Brain microvascular endothelial cell (primary cell): ENCODE results near the gene FBXW8.

Experiments
- DNase-seq: peaks from one replicate; pipeline ENCODE4 v3.0.0-alpha.2; 2020
- H3K27ac ChIP-seq: fragments of 250-450 bp; sonication (Bioruptor Pico); 2 replicates; pipeline ENCODE4 v1.5.1; 2020; ENCODE audit warnings: mild to moderate bottlenecking, moderate library complexity
- H3K27me3 ChIP-seq: fragments of 250-450 bp; sonication (Bioruptor Pico); replicated peaks from 2 replicates; pipeline ENCODE4 v1.5.1; 2020; ENCODE audit warnings: mild to moderate bottlenecking
- H3K36me3 ChIP-seq: fragments of 250-450 bp; sonication (Bioruptor Pico); replicated peaks from 2 replicates; pipeline ENCODE4 v1.5.1; 2020; ENCODE audit warnings: mild to moderate bottlenecking
- H3K4me3 ChIP-seq: 2 replicates; pipeline ENCODE4 v1.5.1; 2011; ENCODE audit warnings: low read depth, mild to moderate bottlenecking, control low read depth, low read length, moderate library complexity
- in situ Hi-C: cut with HindIII; loops from 2 replicates; pipeline ENCODE4 v1.10.0; 2017; ENCODE audit warnings: low sequenced_read_pairs, low pct_ligation_motif_present
- TF ChIP-seq, protein P1 (sequence below): IDR thresholded peaks from 2 replicates; pipeline ENCODE4 v1.5.1; 2011; ENCODE audit warnings: low read depth, mild to moderate bottlenecking, moderate library complexity, low read length, control low read depth, inconsistent platforms; ENCODE audit errors: missing control alignments

The FBXW8 gene

DNA sequence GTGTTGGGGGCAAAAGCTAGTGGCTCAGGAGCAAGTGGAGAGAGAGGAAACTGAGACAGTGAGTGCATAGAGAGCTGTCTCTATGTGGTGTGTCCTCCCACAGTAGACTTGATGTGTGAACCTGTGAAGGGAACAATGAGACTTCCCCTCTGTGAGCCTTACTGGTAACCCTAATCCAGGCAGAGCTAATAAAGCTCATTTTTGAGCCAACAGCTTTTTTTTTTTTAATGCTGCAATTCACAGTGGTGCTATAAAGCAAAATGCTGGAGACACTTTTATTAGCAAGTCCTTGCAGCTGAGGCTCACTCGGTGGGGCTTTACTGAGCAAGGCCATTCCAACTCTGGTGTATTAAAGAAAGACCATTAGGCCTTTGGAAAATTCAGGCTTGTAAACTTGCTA, 26.9 kb downstream of the FBXW8 start:
- H3K27ac ChIP-seq, result no peak overlapping the region
- no peak for DNase-seq
- TF ChIP-seq, protein P1, sequence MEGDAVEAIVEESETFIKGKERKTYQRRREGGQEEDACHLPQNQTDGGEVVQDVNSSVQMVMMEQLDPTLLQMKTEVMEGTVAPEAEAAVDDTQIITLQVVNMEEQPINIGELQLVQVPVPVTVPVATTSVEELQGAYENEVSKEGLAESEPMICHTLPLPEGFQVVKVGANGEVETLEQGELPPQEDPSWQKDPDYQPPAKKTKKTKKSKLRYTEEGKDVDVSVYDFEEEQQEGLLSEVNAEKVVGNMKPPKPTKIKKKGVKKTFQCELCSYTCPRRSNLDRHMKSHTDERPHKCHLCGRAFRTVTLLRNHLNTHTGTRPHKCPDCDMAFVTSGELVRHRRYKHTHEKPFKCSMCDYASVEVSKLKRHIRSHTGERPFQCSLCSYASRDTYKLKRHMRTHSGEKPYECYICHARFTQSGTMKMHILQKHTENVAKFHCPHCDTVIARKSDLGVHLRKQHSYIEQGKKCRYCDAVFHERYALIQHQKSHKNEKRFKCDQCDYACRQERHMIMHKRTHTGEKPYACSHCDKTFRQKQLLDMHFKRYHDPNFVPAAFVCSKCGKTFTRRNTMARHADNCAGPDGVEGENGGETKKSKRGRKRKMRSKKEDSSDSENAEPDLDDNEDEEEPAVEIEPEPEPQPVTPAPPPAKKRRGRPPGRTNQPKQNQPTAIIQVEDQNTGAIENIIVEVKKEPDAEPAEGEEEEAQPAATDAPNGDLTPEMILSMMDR, result no peak
- in situ Hi-C loops, result no loop called here
- H3K27me3 ChIP-seq, result no peaks in the 10 kb centered on the region
- no peaks in the 10 kb centered on the region for H3K36me3 ChIP-seq
- H3K4me3 ChIP-seq, result no peak overlapping the region

DNA sequence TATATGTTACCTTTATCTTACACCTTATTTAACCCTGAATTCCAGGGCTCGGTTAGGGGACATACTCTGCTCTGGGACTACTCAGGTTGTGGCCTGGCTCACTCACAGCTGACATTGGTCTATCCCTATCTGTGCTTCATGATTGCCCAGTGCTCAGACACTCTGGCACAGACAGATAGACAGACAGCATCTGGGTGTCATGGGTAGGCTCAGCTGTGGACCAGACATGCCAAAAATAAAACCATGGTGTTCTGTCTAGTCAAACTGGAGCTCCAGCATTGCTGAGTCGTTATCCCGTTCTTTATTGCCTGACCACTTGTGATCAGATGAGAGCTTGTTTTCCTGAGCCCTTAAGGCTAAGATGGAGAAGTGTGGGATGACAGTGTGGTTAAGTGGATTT, 29.0 kb downstream of the FBXW8 start:
- H3K27ac ChIP-seq, result no peak overlapping the region
- peaks cover 3% of the 10 kb centered on the region for H3K36me3 ChIP-seq
- in situ Hi-C loops, result no loop called here
- H3K4me3 ChIP-seq, result no peak overlapping the region
- no peak for DNase-seq
- H3K27me3 ChIP-seq, result no peaks in the 10 kb centered on the region
- TF ChIP-seq, protein P1, result no peak

DNA sequence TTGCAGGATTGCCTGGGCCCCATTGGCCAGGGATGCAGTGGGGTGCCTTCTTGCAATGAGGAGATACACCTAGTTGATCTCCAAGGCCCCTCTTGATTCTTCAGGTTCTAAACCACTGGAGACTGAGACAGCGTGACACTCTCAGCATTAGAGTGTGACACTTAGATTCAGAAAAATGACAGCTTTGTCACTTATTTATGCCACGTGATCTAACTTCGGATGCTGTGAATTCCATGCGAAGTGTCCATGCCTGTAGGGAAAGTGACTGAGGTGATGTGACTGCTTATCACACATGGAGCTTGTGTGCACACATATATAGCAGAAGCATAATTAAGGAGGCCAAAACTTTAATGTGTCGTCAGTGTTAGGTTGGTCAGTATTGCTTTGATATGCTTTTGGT, 30.4 kb downstream of the FBXW8 start:
- H3K36me3 ChIP-seq, result peaks cover 14% of the 10 kb centered on the region
- H3K4me3 ChIP-seq, result no peak overlapping the region
- in situ Hi-C loops, result no loop called here
- TF ChIP-seq, protein P1, result no peak
- DNase-seq, result no peak
- H3K27me3 ChIP-seq, result no peaks in the 10 kb centered on the region
- H3K27ac ChIP-seq, result no peak overlapping the region

- TF ChIP-seq, protein P1, result no peak
- no peak for DNase-seq
- peaks cover 25% of the 10 kb centered on the region for H3K36me3 ChIP-seq
- no peaks in the 10 kb centered on the region for H3K27me3 ChIP-seq
- no peak overlapping the region for H3K4me3 ChIP-seq
- no peak overlapping the region for H3K27ac ChIP-seq
- in situ Hi-C loops, result no loop called here
Measured at GRCh38 chr12:116943419-116944372, 32.9 kb downstream of the FBXW8 start.

- in situ Hi-C loops, result no loop called here
- no peak overlapping the region for H3K4me3 ChIP-seq
- TF ChIP-seq, protein P1, result no peak
- no peaks in the 10 kb centered on the region for H3K27me3 ChIP-seq
- no peak for DNase-seq
- H3K36me3 ChIP-seq, result peaks cover 36% of the 10 kb centered on the region
- no peak overlapping the region for H3K27ac ChIP-seq
Measured at GRCh38 chr12:116945886-116946550, 35.3 kb downstream of the FBXW8 start.
